HG03196 (cell line): ENCODE results near the gene EFNA5.

ENCODE experiments used
- ATAC-seq: cut with Tn5 transposase; IDR thresholded peaks from one replicate; pipeline ENCODE4 v1.9.1; 2021; ENCODE audit not compliant: unreplicated experiment

Gene EFNA5

DNA sequence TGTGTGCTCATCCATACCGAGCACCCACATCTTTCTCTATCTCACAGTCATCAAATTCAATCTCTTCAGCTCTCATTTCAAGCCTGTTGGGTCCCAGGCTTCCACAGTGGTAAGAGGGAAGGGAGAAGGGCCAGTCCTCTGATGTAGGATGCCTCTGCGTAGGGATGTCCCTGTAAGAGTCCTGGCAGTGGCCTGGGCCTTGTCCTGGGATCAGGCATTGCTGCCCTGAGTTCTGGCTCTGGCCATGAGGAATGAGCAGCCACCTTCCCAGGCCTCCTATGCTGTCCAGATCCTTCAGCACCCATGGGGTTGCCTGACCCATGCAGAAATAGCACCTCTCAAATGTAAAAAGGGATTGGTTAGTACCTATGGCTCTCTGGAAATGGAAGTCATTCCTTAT is 121.2 kb downstream of the EFNA5 start:
- no peak for ATAC-seq

DNA sequence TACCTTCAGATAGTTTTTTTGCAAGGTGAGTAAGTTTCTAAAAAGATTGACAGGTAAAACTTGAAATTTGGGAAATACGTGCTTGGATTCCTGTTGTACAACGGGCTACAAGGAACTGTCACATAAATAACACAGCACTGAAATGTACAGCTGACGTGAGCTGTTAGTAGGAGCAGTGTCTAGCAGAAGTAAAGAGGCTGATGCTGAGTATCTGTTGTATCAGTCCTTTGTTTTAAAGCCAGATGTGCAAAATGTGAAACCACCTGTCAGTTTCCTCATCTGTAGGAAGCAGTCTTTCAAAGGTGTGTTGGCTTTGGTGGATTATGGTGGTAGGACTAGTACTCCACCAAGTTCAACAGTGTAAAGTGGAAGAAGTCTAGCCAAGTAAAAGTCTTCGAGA is 122.3 kb downstream of the EFNA5 start:
- no peak for ATAC-seq

DNA sequence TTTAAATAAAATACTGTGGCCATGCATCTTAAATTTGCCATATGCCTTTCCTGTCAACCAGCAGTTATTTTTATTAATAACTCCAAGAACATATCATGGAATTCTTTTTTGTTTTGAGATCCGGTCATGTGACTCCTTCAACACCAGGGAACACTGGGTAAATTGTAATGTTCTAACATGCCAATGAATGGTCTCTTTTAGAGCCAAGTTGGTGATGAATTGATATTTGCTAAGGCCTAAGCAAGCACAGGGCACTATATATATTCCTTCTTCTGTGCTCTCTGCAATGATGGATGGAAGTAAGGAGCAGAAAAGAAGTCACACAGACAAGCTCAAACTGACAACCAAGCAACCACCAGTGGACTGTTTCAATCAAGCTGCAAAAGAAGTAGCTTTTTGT is 124.0 kb downstream of the EFNA5 start:
- no peak for ATAC-seq

DNA sequence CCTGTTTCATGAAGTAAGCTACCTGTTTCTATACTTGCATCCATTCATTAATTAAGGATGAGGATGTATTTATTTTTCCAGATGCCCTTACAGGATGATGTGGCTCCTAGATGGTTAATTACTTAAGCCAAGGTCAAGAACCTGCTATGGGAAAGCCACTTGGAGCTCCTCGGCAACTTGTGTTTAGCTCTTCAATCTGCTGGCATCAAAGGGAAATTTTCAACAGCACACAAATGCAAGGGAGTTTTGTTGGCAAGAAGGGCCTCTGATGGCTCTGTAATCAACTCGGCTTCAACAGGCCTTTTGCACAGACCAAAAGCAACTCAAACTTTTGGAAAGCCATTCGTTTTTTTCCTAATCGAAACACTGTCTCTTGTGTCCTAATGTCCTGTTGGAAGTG is 125.3 kb downstream of the EFNA5 start:
- ATAC-seq = no peak

DNA sequence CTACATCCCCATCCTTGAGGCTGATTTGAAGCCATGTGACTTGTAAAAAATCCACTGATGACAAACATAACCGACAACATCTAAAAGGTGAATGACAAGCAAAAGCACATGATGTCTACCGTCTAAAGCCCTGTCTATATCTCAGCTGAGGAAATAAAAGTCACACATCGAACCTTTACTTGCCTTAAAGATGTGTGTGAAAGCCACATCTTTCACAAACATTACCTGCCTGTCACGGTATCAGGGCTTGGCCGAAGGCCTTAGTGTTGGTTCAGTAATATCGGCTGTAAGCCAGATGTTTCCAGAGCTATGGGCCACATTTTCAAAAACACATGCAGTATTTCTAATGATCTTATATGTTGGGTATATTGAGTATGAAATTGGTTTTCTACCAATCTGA is 125.8 kb downstream of the EFNA5 start:
- ATAC-seq = no peak

DNA sequence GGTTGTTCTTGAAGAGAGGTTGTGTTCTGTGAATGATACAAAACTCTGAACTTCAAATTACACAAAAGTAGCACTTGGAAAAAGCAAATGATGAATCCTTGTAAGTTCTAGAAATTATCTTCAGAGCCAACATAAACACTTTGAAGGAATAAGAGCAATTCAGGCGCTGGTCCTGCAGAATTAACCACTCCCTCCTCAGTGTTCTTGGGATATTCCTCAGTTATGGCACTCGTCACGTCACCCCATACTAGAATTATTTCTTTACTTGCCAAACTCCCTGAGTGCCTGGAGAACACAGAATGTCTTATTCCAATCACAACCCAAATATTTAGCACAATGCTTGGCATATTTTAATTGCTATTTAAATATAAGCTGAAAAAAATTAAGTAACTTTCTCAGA is 126.3 kb downstream of the EFNA5 start:
- ATAC-seq = no peak

DNA sequence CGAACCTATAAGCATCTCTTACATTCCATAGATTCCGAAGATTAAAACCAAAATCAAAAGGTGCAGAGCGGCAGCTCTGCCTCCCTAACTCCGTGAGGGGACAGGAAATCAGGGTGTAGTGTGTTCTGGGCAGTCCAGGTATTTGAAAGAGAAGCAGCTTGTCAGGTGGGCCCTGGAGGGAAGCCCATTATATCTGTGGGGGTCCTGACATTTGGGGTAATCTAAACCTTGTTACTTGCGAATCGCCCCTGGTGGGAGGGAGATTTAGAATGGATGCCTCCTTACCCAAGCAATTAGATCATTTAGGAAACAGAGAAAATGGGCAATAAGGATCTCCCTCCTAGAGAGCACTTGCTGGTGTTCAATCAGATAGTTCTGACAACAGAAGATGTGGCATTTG is 126.9 kb downstream of the EFNA5 start:
- ATAC-seq = no peak

DNA sequence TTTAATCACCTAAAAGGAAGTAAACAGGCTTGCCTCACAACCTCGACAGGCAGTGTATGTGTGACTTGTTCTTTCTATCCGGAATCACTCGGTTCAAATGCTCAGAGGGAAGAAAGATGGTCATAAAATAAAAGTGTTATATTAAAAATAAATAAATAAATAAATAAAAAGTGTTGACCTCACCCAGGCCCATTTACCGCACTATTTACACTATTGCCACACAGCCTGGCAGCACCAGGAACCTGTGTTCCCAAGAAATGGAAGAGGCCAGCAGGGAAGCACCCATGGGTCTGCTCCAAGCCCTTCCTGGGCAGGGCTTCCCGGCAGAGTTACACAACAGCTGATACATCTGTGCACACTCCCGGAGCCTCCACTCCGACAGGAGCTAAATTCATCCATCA is 127.9 kb downstream of the EFNA5 start:
- ATAC-seq = no peak

DNA sequence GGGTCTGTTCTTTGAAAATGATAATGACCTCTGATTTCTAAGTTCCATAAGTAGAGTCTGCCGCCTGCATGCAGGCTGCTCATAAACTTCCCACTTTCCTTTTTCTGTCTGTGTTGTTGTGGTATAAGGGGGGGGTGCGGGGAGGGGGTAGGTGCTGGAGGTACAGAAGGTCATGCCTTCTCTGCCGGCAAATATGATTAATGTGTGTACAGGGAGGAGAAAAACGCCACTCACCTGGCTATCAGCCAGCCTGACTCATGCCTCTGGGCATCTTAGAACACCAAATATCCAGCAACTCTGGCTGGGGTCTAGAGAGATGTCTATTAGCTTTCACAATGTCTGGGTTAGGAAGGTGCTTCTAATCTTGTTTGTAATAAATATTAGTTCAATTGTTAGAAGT is 128.3 kb downstream of the EFNA5 start:
- no peak for ATAC-seq

DNA sequence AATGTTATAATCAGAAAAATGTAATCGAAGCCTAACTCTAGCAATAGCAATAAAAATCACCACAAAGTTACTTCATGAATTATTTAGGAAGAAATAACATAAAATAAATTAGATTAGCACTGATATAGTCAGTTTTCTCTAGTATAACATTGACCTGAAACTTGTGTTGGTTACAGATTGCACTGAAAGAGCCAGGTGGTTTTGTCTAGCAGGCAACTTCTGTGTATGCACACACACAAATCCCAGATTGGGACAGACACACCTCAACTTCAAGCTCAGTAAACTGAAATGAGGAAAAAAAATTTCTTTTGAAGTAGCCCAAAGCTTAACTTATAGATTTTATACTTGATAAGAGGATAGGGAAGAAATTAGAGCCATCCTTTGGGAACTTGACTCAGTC is 129.3 kb downstream of the EFNA5 start:
- no peak for ATAC-seq

DNA sequence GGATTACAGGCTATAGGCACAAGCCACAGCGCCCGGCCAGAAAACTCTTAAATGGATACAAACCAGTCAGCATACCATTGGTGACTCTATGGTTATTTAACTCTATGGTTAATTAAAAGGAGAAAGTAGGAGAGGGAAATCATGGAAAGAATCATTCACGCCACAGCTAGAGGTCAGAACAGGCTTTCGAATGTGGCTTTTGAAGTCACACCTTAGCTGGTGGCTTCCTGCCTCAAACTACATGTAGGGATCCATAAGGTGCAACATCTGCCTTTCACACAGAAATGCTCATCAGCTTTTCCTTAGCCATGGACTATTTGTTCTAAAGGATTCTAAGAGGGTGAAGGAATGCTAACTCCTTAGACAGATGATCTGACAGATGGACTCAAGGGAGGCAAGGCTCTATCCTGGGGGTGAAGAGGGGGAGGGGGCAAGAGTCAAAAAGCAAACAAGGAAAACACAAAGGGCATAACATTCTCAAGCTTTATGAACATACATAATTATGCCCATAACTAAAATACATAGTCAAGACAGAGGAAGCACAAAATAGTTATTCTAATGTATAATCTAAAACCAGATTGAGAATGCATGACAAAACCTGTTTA is 130.9 kb downstream of the EFNA5 start:
- ATAC-seq = no peak

DNA sequence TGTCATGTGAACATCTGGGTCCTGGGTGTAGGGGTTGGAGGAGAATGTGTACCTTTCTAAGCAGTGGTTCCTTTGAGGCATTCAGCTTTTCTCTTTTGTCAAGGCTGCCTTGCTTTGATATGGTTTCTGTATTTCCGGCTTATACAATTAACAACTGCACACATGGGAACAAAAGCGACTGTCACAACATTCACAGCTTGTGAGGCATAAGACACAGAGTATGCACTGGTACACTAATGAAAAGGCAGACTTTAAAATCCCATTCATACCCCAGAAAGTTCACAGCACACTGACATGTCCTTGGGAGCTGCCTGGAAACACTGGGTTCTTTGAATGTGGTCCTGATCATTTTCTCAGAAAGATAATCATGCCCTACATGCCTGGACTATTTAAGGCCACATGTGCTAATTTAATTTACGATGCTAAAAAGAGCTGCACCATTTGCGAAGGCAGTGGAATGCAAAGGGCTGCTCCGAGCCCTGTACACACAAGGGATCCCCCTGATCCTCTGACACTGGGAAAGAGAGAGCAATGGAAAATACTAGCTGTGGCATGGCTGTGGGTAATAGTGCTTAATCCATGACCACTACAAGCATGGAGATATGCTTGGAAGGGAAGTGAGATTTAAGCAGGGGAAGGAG is 131.8 kb downstream of the EFNA5 start:
- no peak for ATAC-seq

DNA sequence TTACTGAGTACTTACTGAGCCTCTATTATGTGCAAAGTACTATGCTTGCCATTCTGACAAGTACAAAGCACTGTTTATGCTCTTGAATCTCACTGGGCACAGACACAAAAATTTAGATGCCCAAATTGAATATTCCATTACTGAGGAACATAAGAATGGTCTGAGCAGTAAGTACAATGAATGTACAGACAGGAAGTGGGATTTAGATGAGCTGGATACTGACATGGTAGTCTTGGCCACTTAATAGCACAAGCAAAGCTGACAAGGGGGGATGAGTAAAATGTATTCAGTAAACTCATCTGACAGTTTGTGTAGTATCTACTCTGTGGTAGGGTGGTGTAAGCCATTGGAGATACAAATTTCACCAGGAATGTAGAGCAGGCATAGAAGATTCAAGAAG is 132.4 kb downstream of the EFNA5 start:
- no peak for ATAC-seq

DNA sequence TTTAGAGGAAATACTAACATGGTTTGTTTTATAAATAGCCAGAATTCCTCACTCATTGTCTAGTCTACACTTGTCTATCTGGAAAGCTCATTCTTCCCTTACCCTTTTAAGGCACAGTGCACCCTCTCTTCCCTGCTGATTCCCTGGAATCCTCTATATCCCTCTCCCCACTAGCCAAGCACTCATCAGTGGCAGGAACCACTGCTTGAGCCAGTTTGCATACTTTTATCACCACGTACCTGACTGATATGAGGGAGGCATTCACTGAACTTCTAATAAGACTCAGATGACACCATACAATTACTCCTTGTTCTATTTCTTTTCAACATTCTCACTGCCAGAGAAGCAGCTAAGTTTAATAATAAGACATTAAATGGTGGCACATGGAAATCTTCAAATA is 134.9 kb downstream of the EFNA5 start:
- no peak for ATAC-seq

DNA sequence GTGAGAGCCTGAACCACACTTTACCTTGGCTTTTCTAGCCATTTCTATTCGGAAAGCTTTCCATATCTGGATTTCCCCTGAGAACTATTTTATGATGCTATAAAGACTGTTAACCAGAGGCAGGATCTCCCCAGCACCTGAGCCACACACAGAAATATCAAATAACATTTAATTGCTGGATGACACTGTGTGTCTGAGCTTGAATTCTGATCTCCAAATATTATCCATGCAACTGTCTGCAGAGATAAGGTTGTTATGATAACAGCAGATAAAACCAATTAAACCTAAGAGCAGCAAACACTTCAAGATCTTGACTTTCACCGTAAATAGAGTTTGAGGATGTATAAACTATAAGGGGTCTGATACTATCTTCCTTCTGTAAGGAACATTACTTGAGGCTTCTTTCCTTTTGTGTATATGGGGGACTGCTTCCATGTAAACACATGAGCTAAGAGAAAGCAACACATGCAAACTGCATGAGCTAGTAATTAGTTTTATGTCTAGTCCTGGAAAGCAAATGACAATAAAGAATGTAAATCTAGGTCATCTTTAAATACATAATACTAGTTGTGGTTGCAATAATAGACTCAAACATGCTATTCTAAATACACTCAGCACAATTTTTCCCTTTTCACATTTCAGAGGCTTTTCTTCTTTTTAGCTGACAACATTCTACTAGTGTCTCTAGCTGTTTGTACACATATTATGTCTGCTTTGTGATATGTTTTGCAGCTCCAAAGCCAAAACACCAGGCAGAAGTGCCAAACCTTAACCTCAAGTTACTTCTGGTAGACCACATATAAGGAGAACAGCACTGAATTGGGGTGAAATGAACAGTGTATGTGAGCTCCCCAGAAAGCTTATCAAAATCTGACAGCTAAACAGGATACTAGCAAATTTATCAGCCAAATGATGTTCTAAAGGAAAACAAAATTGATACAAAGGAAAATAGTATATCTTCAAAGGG is 136.5 kb downstream of the EFNA5 start:
- no peak for ATAC-seq

DNA sequence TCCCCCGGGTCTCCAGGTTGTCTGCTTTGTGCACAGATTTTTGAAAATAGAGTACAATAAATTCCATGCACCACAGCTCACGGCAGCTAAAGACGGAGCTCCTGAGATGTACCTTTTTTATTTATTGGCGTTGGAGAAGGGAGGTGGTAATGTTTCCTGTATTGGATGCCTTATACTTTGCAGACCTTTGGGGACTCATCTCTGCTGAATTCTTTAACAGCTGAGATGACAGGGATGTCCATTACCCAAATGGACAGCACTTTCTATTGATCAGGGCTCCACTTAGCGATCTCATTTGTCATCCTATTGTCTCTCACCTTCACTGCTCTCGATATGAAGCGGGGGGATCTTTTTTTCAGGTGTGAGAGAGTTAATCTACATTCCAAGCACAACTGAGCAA is 137.8 kb downstream of the EFNA5 start:
- ATAC-seq = no peak

DNA sequence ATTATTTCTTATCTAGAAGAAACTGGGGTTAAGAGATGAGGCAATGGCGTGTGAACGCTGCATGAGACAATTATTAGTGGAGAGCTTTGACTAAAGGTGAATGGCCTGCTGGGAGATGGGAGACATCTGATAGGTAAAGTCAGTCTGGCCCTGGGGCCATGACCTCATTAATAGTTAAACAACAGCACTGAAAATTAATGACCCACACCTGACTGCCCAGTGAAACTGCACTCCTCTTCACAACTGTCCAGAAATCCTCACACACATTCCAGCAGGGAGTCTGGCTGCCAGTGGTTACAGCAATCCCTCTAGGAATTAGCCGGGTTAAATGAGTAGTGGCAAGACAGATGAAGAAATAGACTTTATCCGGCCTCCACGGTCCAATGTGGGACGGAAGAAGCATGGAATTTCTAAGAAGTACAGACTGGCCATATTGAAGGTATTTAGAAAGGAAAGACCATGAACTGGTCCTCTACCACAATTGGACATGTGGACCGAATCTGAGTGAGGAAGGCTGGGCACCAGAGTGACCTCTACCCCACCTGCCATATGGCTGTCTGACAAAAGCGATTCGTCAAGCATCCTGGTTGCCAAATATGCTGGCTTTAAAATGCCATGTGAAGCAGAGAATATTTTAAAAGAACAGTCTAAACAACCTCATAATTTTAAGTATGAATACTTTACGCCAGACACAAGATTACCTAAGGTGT is 138.4 kb downstream of the EFNA5 start:
- ATAC-seq = no peak

DNA sequence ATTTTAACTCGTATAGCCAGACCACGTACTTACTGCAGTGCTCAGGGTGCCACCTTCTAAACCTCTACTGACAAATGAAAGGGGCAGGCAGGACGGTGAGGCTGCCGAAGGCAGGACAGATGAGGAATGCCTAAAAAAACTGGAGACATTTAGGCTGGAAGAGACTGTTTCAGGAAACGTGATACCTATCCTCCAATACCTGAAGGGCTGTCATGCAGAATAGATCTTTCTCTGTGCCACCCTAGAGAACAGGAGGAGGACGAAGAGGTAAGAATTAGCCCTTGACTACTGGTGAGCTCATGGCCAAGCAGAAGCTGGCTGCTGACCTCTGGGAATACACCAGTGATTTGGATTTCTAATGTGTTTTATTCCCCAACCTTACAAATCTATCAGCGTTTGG is 139.4 kb downstream of the EFNA5 start:
- no peak for ATAC-seq

DNA sequence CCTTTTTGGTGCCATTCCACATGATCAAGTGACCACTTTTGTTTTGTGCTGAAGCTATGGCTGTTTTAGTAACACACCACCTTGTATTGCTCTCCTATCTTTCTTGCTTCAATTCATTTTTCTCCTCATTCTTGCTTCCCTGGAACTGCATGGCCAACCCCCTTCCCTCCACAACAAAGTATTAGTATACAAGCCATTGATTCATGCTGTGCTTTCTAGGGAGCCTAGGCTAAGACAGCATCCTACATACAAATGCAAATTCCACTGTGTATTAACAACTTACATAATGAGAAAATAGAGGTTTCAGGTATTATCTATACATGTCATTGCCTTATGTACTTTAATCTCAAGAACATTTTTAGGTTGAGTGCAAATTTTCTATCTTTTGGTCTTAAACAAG is 141.1 kb downstream of the EFNA5 start:
- no peak for ATAC-seq

DNA sequence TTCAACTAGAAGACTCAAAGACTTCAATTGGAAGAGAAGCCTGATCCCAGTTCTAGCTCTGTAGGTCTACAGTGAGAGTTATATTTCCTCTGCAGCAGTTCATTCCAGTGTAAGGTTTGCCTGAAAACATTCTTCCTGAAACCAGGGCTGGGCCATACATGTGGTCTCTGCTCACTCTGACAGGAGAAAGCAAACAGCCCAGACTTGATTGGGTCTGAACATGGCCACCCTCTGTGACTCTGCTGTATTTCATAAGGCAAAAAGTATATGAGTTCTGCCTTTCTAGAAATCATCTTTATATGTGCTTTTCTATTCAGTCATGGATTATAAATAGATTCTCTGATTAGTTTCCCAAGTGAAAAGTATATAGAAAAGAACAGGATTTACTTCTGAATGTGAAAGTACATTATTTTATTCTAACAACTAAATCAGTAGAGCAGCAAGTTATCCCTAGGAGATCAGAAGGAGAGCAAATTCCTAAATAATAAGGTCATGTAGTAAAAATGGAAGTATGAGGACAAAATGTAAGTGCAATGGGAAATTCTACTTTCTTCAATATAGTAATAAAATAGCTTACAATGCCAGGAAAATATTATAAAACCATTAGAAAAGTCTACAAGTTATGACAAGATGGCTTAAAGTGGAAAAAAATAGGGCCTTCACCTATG is 144.3 kb downstream of the EFNA5 start:
- ATAC-seq = no peak

DNA sequence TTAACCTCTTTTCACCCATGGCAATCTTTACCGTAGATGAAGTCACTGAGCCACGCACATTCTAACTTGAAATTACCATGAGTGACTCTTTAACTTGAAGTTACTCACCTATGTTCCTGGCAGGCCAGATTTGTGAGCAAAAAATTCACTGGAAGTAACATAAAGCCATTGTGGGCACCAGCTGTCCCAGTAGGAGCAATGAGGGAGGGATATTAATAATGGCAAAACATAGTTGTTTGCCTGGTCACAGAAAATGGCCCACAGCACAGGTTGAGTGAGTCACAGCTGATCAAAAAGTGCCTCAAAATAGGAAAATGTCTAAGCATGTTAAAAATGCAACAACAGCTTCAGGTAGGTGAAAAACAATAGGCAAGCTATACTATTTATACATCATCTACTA is 146.6 kb downstream of the EFNA5 start:
- ATAC-seq = no peak
